Right lobe of liver (tissue), 6 donors: ENCODE measurements around the gene MGP. TPM values are rescaled to one million over a fixed set of nuclear protein-coding genes. Genes with fewer than 3 reads are reported as not detected.

Source experiments
- ATAC-seq, 4 donors: fragments of 200-7000 bp; cut with Tn5 transposase; one replicate each; pipeline ENCODE4 v1.9.1; 2020; ENCODE audit warnings: mild to moderate bottlenecking in 4 of 4, moderate library complexity in 4 of 4
- DNase-seq, 3 donors: peaks; one replicate each; pipeline ENCODE4 v3.0.0-alpha.2; 2020
- H3K27ac ChIP-seq, 3 donors: fragments of 200-600 bp; one replicate each; pipeline ENCODE4 v1.8.0; 2022
- H3K27me3 ChIP-seq, 2 donors: fragments of 200-600 bp; one replicate each; pipeline ENCODE4 v1.8.0; 2022
- H3K36me3 ChIP-seq, 4 donors: fragments of 200-600 bp; sonication (generic) in 1 of 4; one replicate each; pipeline versions ENCODE4 v1.5.1 to v1.8.0; 2017 to 2022; ENCODE audit warnings: control low read depth in 1 of 4
- H3K4me1 ChIP-seq, 4 donors: fragments of 200-600 bp; sonication (generic) in 1 of 4; one replicate each; pipeline versions ENCODE4 v1.5.1 to v1.8.0; 2017 to 2022; ENCODE audit warnings: control low read depth in 1 of 4
- H3K4me3 ChIP-seq, 3 donors: fragments of 200-600 bp; one replicate each; pipeline ENCODE4 v1.8.0; 2022
- H3K9me3 ChIP-seq, 4 donors: fragments of 200-600 bp; sonication (generic) in 1 of 4; one replicate each; pipeline versions ENCODE4 v1.5.1 to v1.8.0; 2017 to 2022; ENCODE audit warnings: control low read depth in 1 of 4
- POLR2A ChIP-seq: fragments of 450-650 bp; IDR thresholded peaks from one replicate; pipeline ENCODE4 v1.6.1; 2017; ENCODE audit warnings: antibody characterized with exemption, mild to moderate bottlenecking
- WGBS: methylation state at CpG from one replicate; pipeline ENCODE4 v1.1.6; 2018; ENCODE audit warnings: low coverage, low lambda C conversion rate; ENCODE audit not compliant: insufficient coverage; ENCODE audit errors: missing lambda C conversion rate; 5-methylcytosine and 5-hydroxymethylcytosine counted together
- intact Hi-C, 2 donors: fragments of 100-400 bp; cut with DNase I; formaldehyde crosslinking; loops; one replicate each; pipeline versions ENCODE4 v1.11.2 to v1.14.1; 2022
- total RNA-seq, 6 experiments: library from RNA; depleted of rRNA in 2 of 6; stranded (reverse); fragments of >200 nt in 2 of 6; fragmentation: NEBNext Ultra II Directional in 3 of 6; extraction: Animal tissue kit (Norgen Biotek cat#: 25700) in 3 of 6; gene quantifications; one replicate each; pipeline versions ENCODE4 v1.1.0 to v1.2.4, GENCODE V29; 2016 to 2023
- TF ChIP-seq, protein P1 (sequence below), 4 donors: fragments of 200-600 bp in 3 of 4; fragments of 450-650 bp in 1 of 4; IDR thresholded peaks; one replicate each; pipeline versions ENCODE4 v1.5.1 to v1.8.0; 2016 to 2022; ENCODE audit warnings: antibody characterized with exemption in 4 of 4, mild to moderate bottlenecking in 2 of 4
- donor health status: DM: no; HTN: yes; CAD: no.
- donor health status: DM: no; HTN: no; CAD: no.
- donor health status: DM: no; HTN: no; CAD: no.
- donor health status: DM: no; HTN: yes; CAD: no.
- donor health status: DM: no; HTN: yes; CAD: no.

The MGP gene
- total RNA-seq, 6 experiments from 2014 or later: 4.7 to 15.1 (median 7.1) TPM

DNA sequence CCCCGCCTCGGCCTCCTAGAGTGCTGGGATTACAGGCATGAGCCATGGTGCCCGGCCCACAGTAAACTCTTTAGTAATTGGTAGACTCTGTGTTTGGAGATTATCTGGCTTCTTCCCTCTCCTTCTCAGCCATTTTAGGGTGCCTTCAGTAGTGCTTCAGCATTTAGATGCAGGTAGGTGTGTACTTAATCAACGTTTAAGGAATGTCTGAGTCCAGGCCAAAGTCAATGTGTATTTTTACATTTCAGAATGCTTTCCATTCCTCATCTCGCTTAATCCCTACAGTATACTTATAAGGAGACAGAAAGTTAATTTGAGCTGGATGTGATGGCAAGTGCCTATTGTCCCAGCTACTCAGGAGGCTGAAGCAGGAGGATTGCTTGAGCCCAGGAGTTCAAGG, 20.5 kb upstream of the MGP start:
- H3K4me1 ChIP-seq: no peaks in the 10 kb centered on the region
- no peaks in the 10 kb centered on the region for H3K27me3 ChIP-seq
- no peak for DNase-seq
- 80% methylated on average over 5 of the region's 5 CpGs for WGBS
- no peak overlapping the region for H3K4me3 ChIP-seq
- no peak for ATAC-seq
- H3K9me3 ChIP-seq: no peaks in the 10 kb centered on the region
- H3K27ac ChIP-seq: peak overlapping the region in 1 of 3 donors; percentile 25
- intact Hi-C loops: no loop called here
- no peak for TF ChIP-seq POLR2A
- TF ChIP-seq, protein P1, sequence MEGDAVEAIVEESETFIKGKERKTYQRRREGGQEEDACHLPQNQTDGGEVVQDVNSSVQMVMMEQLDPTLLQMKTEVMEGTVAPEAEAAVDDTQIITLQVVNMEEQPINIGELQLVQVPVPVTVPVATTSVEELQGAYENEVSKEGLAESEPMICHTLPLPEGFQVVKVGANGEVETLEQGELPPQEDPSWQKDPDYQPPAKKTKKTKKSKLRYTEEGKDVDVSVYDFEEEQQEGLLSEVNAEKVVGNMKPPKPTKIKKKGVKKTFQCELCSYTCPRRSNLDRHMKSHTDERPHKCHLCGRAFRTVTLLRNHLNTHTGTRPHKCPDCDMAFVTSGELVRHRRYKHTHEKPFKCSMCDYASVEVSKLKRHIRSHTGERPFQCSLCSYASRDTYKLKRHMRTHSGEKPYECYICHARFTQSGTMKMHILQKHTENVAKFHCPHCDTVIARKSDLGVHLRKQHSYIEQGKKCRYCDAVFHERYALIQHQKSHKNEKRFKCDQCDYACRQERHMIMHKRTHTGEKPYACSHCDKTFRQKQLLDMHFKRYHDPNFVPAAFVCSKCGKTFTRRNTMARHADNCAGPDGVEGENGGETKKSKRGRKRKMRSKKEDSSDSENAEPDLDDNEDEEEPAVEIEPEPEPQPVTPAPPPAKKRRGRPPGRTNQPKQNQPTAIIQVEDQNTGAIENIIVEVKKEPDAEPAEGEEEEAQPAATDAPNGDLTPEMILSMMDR (IDR thresholded peaks at IDR 0.05): no peak
- H3K36me3 ChIP-seq: no peaks in the 10 kb centered on the region

DNA sequence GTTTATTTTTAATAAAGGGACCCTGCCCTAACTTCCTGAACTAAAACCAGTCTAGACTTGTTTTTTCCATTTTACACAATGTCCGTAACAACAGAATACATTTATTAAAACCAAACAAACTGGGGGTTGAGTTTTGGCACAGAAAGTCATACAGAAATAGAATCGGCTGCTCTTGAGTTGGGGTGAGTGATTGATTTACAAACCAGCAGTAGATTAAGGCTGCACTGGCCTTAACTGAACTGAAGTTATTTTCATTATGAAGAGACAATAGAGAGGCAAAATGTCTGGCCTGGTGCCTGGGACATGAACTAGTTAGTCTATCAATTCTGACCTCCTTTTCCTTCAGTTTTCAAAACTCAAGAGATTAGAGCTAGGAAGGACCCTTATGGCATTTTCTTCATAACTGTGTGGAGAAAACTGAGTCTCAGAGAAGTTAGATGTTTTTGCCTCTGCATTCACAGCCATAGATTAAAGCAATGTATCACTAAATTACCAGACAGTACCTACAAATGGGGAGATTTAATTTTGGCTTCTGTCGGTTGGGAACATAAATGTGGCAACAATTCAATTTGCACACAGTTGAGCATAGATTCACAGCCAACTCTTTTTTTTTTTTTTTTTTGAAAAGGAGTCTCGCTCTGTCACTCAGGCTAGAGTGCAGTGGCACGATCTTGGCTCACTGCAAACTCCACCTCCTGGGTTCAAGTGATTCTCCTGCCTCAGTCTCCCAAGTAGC, 19.8 kb upstream of the MGP start:
- WGBS: 60% methylated on average over 4 of the region's 5 CpGs
- intact Hi-C loops: no loop called here
- no peak for DNase-seq
- H3K36me3 ChIP-seq: no peaks in the 10 kb centered on the region
- H3K27me3 ChIP-seq: no peaks in the 10 kb centered on the region
- no peak for TF ChIP-seq POLR2A
- TF ChIP-seq, protein P1 (IDR thresholded peaks at IDR 0.05): no peak
- H3K27ac ChIP-seq: peak overlapping the region in 1 of 3 donors; percentile 25
- H3K4me3 ChIP-seq: no peak overlapping the region
- no peaks in the 10 kb centered on the region for H3K9me3 ChIP-seq
- peak; percentile 43 to 68 (median 54) for ATAC-seq
- H3K4me1 ChIP-seq: no peaks in the 10 kb centered on the region

DNA sequence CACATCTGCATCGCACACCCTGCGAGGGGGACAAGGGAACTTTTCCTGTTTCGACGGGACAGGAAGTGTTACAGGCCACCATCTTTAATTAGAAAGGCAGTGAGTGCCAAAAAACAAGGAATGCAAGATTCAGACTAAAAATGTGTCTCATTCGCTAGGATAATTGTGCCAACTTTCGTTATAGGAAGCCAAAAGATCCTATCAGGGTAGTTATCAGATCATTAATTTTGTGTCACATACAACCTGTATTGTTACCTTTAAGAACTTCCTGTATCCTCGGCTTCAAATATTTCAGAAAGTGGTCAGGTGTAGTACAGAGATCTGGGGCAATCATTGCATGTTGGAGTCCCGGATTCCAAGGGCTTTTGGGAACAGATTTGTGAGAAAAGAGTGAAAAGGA, 19.2 kb upstream of the MGP start:
- no peak for ATAC-seq
- no peaks in the 10 kb centered on the region for H3K27me3 ChIP-seq
- H3K27ac ChIP-seq: peak overlapping the region in 1 of 3 donors; percentile 14
- no peak overlapping the region for H3K4me3 ChIP-seq
- 50% methylated on average over 8 of the region's 8 CpGs for WGBS
- intact Hi-C loops: no loop called here
- no peaks in the 10 kb centered on the region for H3K36me3 ChIP-seq
- TF ChIP-seq, protein P1 (IDR thresholded peaks at IDR 0.05): no peak
- no peak for TF ChIP-seq POLR2A
- DNase-seq: no peak
- no peaks in the 10 kb centered on the region for H3K9me3 ChIP-seq
- H3K4me1 ChIP-seq: no peaks in the 10 kb centered on the region

DNA sequence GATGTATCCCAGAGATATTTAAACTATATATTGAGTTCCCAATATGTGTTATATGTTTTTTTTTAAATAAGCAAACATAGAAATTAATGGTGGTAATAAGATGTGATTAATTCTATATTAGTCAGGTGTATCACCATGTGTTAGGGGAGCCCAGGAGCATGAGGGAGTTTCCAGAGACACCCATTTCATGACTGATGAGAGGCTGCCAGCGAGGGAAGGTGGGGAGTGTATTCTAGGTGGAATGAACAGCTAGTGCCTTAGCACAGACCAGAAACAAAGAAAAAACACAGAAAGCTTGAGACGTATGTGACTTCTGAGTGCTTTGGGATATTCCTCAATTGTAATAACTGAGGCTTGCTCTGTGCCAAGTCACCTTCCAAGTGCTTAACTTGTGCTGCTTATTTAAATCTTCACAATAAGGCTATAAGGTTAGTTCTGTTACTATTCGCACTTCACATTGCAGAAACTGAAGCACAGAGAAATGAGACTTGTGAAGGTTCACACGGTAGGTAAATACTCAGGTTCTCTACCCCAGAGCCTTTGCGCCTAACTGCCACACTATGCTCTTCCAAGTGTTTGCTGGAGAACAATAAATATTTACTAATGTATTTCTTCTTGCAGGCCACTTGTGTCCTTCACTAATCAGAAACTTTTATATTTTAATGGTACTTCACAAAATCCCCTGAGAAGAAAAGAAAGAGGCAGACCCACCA, 17.9 kb upstream of the MGP start:
- Histone ChIP-seq H3K4me3 (no peak overlapping the region), H3K27ac (no peak overlapping the region), H3K27me3 (no peaks in the 10 kb centered on the region), H3K36me3 (no peaks in the 10 kb centered on the region), H3K9me3 (no peaks in the 10 kb centered on the region), H3K4me1 (no peaks in the 10 kb centered on the region)
- intact Hi-C loops: no loop called here
- ATAC-seq (no peak), DNase-seq (no peak)
- no peak for TF ChIP-seq POLR2A
- TF ChIP-seq, protein P1 (IDR thresholded peaks at IDR 0.05): no peak
- 86% methylated on average over 5 of the region's 5 CpGs for WGBS
